Activated gamma-delta T cell treated with Interleukin-2 at 50 U/mL for 16 hours (primary cell): Measurements from ENCODE around the gene FCRLB.
A peak's percentile ranks its signal among the peaks of the same experiment; 100 is the strongest.
"Not testable (repeated sequence)": the region's sequence is repeated elsewhere in the genome, so short reads cannot be mapped to it uniquely, and the experiment has no call there.

ENCODE experiments used
- DNase-seq: peaks from one replicate; pipeline ENCODE4 v3.0.0-alpha.2; 2020

Gene FCRLB

DNA sequence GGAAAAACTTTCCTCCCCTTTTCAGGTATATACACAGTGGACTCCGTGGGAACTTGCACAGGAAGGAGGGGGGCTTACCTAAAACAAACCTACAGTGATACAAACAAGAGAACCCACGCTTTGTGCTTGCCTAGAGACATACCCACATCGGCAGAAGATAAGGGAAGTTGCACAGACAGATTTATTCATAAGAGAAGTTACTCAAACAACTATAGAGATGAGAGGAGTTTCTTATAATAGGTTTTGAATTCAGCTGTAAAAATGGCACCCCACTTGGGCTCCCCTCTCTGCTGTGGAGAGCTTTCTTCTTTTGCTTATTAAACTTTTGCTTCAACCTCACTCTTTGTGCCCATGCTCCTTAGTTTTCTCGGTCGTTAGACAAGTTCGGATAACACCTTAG is 26.5 kb downstream of the FCRLB start:
- DNase-seq: no peak

DNA sequence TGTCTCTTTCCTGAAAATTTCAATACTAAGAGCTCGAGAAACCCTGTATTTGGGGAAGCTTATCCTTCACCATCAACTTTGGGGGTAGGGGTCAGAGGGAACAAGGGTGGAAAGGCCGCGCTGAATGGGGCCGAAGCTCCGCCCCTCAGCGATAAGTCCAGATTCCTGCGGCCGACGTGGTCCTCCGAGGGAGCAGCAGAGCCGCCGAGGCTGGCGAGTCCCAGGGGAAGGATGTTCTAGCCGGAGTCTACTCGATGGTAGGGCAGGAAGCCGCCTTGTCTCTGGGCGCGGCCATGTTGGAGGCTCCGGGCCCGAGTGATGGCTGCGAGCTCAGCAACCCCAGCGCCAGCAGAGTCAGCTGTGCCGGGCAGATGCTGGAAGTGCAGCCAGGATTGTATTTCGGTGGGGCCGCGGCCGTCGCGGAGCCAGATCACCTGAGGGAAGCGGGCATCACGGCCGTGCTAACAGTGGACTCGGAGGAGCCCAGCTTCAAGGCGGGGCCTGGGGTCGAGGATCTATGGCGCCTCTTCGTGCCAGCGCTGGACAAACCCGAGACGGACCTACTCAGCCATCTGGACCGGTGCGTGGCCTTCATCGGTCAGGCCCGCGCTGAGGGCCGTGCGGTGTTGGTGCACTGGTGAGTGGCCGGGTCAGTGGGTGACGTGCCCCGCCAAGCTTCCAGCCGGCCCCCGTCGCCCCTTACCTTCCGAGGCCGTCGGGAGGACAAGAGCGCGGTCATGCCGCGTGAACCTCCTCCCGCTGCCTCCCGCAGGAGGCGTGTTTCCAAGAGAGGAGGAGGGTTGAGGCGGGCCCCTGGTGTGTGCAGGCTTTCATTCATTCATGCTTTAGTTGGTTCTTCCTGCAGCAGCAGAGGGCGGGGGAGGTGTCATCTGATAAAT is 28.4 kb downstream of the FCRLB start, which contains the start of gene DUSP12:
TSS of gene DUSP12 (plus strand) at position 278 of the 899 bp plus-strand sequence. CDS start at position 294, 16 bp downstream.
- DNase-seq: peak; percentile 83

DNA sequence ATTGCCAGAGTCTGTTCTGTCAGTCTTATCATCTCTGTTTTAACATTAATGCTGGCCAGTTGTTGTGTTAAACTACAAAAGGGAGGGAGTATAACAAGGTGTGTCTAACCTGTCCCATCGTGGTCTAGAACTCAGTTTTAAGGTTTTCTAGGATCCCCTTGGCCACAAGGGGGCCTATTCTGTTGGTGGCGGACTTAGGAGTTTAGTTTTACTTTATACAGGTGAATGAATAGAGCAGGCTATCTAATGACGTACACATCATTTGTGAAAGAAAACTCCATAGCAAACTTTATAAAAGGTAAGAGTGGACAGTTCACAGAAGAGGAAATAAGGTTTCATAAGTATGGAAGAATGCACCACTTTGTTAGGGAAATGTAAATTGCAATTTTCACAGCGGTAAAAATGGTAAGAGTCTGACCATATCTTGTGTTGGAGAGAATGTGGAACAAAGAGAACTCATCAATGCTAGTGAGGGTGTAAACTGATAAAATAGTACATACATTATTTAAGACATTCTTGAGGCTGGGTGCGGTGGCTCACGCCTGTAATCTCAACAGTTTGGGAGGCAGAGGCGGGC is 42.3 kb downstream of the FCRLB start:
- peak; percentile 37 for DNase-seq

DNA sequence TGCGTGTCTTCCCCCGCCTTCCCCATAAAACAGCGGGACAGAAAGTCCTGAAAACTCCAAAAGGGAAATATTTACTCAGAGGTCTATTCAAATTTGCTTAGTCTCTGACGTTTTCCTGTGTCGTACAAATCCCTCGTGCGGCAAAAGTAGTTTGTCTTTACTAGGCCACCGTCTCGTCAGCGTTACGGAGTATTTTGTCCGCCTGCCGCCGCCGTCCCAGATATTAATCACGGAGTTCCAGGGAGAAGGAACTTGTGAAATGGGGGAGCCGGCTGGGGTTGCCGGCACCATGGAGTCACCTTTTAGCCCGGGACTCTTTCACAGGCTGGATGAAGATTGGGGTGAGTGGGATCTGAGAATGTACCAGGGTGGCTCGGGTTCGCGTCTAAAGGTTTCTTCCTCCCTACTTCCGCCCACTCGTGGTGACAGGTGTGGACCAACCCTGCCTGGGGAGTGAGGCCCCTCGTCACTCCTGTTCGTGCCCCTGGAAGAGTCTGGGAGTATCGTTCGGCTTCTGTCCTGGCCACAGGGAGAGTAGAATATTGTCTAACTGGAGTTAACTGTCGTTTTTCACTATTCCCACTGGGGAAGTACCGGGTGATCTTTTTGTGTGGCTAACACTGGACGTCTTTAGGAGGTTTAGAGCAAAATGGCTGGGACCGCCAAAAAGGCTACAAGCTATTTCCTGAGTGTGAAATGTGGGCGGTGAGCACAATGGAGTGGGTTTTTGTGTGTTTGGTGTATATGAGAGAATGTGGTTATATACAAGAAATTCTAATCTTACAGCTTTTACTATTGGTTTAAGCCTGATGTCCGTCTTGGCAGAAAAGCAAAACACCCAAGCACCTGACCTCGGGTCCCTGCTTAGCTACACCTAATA is 45.0 kb downstream of the FCRLB start, which contains the start of gene ATF6:
TSS of gene ATF6 (plus strand) at position 219 of the 880 bp plus-strand sequence. CDS start at position 260, 41 bp downstream.
- DNase-seq: peak; percentile 75

DNA sequence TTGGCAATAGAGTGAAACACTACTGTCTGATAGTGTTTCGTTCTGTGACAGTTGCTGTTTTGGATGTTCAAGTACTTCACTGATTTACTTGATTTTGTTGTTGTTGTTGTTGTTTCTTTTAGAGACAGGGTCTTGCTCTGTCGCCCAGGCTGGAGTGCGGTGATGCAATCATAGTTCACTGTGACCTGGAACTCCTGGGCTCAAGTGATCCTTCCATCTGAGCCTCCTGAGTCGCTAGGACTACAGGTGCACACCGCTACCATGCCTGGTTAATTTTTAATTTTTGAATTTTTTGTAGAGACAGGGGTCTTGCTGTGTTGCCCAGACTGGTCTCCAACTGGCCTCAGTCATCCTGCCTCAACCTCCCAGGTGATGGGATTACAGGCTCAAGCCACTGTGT is 47.1 kb downstream of the FCRLB start:
- no peak for DNase-seq

DNA sequence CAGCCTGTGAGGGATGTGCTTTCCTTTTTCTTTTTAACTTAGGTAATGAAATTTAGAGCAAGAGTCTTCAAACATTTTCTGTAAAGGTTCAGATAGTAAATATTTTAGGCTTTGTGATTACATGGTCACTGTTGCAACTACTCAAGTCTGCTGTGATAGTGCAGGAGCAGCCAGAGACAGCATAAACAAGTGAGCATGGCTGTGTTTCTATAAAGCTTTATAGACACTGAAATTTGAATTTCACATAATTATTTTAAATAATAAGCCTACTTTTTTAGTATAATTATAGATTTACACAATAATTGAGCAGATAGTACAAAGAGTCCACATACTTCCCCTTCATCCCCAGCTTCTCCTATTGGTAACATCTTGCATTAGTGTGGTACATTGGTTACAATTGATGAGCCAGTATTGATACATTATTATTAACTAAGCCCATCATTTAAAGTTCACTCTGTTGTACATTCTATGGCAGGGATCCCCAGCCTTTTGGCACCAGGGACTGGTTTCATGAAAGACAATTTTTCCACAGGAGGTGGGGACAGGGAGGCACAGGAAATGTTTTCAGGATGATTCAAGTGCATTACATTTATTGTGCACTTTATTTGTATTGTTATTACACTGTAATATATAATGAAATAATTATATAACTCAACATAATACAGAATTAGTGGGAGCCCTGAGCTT is 47.8 kb downstream of the FCRLB start:
- DNase-seq: no peak

DNA sequence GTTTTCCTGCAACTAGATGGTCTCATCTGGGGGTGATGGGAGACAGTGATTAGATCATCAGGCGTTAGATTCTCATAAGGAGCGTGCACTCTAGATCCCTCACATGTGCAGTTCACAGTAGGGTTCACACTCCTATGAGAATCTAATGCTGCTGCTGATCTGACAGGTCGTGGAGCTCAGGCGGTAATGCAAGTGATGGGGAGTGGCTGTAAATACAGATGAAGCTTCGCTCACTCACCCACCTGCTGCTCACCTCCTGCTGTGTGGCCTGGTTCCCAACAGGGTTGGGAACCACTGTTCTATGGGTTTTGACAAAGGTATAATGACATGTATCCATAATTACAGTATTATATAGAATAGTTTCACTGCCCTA is 48.3 kb downstream of the FCRLB start:
- DNase-seq: not testable (repeated sequence)

DNA sequence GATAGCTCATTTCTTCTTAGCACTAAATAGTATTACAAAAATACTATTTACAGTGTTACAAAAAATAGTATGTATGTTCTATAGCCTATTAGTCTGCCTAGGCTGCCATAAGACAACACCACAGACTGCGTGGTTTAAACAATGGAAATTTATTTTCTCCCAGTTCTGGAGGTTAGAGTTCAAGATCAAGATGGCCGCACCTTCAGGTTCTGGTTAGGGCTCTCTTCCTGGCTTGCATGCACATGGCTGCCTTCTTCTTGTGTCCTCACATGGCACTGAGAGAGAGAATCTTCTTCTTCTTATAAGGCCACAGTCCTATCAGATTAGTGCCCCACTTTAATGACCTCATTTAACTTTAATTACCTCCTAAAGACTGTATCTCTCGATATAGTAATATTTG is 48.9 kb downstream of the FCRLB start:
- no peak for DNase-seq

DNA sequence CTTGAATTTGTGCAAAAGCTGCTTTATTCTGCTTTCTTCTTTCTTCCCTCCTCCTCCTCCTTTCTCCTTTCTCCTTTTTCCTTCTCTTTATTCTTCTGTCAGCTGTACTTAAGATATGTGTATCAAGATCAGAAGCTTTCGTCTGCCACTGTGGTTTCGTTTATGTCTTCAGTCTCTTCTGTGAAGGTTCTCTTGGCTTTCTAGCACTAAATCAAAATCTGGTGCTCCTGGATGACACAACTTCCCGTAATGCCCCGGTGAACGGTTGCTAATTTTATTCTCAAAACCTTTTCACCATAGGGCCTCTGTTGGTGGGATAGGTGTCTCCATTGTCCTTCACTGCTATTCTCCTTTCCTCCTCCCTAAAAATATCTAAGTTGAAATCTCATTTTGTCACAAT is 49.8 kb downstream of the FCRLB start:
- DNase-seq: no peak

DNA sequence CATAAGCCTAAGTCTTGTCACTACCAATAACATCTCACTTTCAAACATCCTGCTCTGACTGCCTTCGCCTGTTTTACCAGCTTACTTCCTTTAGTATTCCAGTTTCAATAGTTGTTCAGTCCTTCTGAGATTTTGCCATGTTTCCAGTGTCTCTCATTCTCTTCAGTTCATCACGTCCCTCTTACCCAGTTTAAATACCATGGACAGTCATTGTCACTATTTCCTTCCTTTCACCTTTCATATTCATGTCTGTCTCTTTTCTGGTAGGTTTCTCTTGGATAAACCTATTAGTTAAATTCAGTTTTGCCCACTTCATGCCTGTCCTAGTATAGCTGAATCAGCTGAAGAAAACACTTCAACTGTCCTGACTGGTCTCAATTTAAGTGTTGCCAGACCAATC is 50.6 kb downstream of the FCRLB start:
- DNase-seq: no peak

DNA sequence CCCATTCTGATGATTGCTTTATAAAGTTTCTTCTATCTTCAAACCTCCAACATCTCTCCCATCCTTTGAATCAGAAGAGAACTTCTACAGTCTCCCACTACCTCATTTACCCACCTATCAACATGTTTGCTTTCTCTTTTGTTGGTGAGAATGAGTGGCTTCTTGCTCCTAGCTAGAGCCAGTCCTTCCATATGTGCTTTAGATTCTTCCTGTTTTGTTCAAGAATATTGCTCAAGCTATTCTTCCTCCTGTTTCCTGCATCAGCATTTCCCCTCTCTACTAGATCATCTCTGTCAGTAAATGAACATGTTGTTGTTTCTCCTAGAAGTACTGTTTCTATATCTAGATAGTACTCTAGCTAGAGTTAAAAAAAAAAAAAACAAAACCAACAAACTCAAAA is 51.1 kb downstream of the FCRLB start:
- DNase-seq: no peak

DNA sequence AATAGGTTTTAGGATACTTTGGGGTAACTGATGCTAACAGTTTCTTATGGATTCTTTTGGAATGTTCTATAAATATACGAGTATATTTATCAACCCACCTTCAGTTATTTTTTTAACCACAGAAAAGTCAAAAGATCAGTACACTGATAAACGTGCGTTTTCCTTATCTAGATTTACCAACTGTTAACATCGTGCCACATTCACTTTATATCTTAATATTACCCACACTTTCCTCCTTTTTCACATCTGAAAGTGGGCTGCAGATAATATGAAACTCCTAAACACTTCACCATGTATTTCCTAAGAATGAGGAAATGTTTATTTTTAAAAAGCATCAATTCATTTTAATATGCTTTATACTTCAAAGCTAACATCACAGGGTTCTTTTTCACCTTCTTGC is 52.4 kb downstream of the FCRLB start:
- DNase-seq: no peak

DNA sequence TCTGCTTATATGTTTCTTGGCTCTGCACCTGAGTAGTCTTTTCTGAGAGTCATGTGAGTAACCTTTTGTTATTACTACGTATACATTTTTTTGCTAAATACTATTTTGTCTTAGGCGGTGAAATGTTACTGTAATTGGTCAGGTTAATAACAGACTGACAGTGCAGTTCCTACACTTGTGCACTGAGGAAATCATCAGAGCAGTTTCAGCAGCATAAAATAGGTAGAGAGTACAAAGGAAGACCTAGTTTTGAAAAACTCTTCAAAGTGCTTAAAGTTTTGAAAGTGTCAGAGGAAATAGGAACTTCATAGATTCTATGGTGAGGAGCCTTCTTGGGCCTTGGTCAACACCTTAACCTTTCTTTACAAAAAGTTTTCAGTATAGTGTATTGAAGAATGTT is 55.9 kb downstream of the FCRLB start:
- no peak for DNase-seq
